Stimulated activated CD4-positive, alpha-beta T cell treated with anti-CD3 and anti-CD28 coated beads, TNF-alpha, amount 100 ng/mL, for 48 hours (primary cell): ENCODE measurements around the gene MOGAT2.

Source experiments
- DNase-seq, 3 donors: peaks; one replicate each; pipeline ENCODE4 v3.0.0-alpha.2; 2020; ENCODE audit warnings: low read depth in 3 of 3

MOGAT2 gene

GRCh38 chr11:75759832-75760231, 42.2 kb downstream of the MOGAT2 start:
- DNase-seq = no peak

- no peak for DNase-seq
These were observed 42.6 kb downstream of the MOGAT2 start for GRCh38 chr11:75760243-75760642.

GRCh38 chr11:75760710-75761493, 43.3 kb downstream of the MOGAT2 start:
- no peak for DNase-seq

GRCh38 chr11:75762158-75762557, 44.5 kb downstream of the MOGAT2 start:
- DNase-seq = no peak

- no peak for DNase-seq
These were observed 45.2 kb downstream of the MOGAT2 start for GRCh38 chr11:75762885-75763284.

- no peak for DNase-seq
These were observed 46.2 kb downstream of the MOGAT2 start for GRCh38 chr11:75763846-75764245.

GRCh38 chr11:75765116-75765515, 47.5 kb downstream of the MOGAT2 start:
- no peak for DNase-seq

GRCh38 chr11:75766443-75767227, 49.0 kb downstream of the MOGAT2 start:
- DNase-seq = no peak

- DNase-seq = no peak
These were observed 49.6 kb downstream of the MOGAT2 start for GRCh38 chr11:75767228-75767572.

GRCh38 chr11:75767793-75768111, 50.1 kb downstream of the MOGAT2 start:
- DNase-seq = no peak

- DNase-seq = peak; percentile 37 to 71 (median 43)
These were observed 50.7 kb downstream of the MOGAT2 start, which contains the start of gene DGAT2 for GRCh38 chr11:75768112-75768908. Gene DGAT2, plus strand, starts transcription at chr11:75768778. Its CDS starts 214 bp downstream, at chr11:75768992.

- DNase-seq = no peak
These were observed 51.5 kb downstream of the MOGAT2 start for GRCh38 chr11:75768909-75769771.

- DNase-seq = no peak
These were observed 52.5 kb downstream of the MOGAT2 start for GRCh38 chr11:75770102-75770501.

GRCh38 chr11:75771646-75772410, 54.2 kb downstream of the MOGAT2 start:
- DNase-seq = no peak

GRCh38 chr11:75773595-75774353, 56.1 kb downstream of the MOGAT2 start:
- DNase-seq = peak in 1 of 3 donors; percentile 24

GRCh38 chr11:75775056-75775455, 57.4 kb downstream of the MOGAT2 start:
- no peak for DNase-seq

GRCh38 chr11:75776546-75776945, 58.9 kb downstream of the MOGAT2 start:
- no peak for DNase-seq

GRCh38 chr11:75777461-75778110, 59.9 kb downstream of the MOGAT2 start:
- DNase-seq = no peak

GRCh38 chr11:75778962-75779361, 61.3 kb downstream of the MOGAT2 start:
- no peak for DNase-seq
